HG02571 (cell line): ENCODE results near the gene ASRGL1.

Experiments
- ATAC-seq: cut with Tn5 transposase; IDR thresholded peaks from one replicate; pipeline ENCODE4 v1.9.1; 2021; ENCODE audit warnings: mild to moderate bottlenecking, moderate library complexity; ENCODE audit not compliant: unreplicated experiment

The ASRGL1 gene

GRCh38 chr11:62439785-62440602 is 102.7 kb downstream of the ASRGL1 start:
- ATAC-seq: no peak
